ENCODE data around the gene EMD. TPM values are rescaled to one million over a fixed set of nuclear protein-coding genes. Genes with fewer than 3 reads are reported as not detected.

Gene EMD
- total and polyA plus RNA-seq, 2 of the 13 experiments (the other 11 are each of a cell fraction or from before 2014, with no cell fraction given): 14.5 to 14.9 TPM

GRCh38 chrX:154374313-154375155, 4.6 kb upstream of the EMD start, which contains the start of gene FLNA (continued):
- TF ChIP-seq PHF8 (CRISPR knock-in tag; IDR thresholded peaks at IDR 0.05): 0 out of 2 replicates have a peak, but pooled peaks have one; percentile 20
- TF ChIP-seq, protein P1, sequence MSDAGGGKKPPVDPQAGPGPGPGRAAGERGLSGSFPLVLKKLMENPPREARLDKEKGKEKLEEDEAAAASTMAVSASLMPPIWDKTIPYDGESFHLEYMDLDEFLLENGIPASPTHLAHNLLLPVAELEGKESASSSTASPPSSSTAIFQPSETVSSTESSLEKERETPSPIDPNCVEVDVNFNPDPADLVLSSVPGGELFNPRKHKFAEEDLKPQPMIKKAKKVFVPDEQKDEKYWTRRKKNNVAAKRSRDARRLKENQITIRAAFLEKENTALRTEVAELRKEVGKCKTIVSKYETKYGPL (CRISPR knock-in tag; IDR thresholded peaks at IDR 0.05): no peak
- TF ChIP-seq, protein P2, sequence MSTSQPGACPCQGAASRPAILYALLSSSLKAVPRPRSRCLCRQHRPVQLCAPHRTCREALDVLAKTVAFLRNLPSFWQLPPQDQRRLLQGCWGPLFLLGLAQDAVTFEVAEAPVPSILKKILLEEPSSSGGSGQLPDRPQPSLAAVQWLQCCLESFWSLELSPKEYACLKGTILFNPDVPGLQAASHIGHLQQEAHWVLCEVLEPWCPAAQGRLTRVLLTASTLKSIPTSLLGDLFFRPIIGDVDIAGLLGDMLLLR (CRISPR knock-in tag; IDR thresholded peaks at IDR 0.05): no peak
- TF ChIP-seq YEATS2 (CRISPR knock-in tag; IDR thresholded peaks at IDR 0.05; ENCODE audit: borderline replicate concordance): no peak
- TF ChIP-seq, protein P3, sequence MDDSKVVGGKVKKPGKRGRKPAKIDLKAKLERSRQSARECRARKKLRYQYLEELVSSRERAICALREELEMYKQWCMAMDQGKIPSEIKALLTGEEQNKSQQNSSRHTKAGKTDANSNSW (CRISPR knock-in tag; IDR thresholded peaks at IDR 0.05; ENCODE audit: borderline replicate concordance): no peak
- no peak for TF ChIP-seq ZSCAN25 (CRISPR knock-in tag; IDR thresholded peaks at IDR 0.05)
- no peak for TF ChIP-seq SCMH1 (CRISPR knock-in tag; IDR thresholded peaks at IDR 0.05; ENCODE audit: borderline replicate concordance)
- no peak for TF ChIP-seq ZNF891 (CRISPR knock-in tag; IDR thresholded peaks at IDR 0.05)
- no peak for TF ChIP-seq ZBTB38 (CRISPR knock-in tag; IDR thresholded peaks at IDR 0.05)
- peak; percentile 68 for TF ChIP-seq CTCF (CRISPR knock-in tag; IDR thresholded peaks at IDR 0.05)
- TF ChIP-seq JUNB (CRISPR knock-in tag; IDR thresholded peaks at IDR 0.05; ENCODE audit: borderline replicate concordance): no peak
- TF ChIP-seq SIX1 (CRISPR knock-in tag; IDR thresholded peaks at IDR 0.05; ENCODE audit: borderline replicate concordance): no peak
- TF ChIP-seq ZNF546 (CRISPR knock-in tag; conservative IDR thresholded peaks at IDR 0.05): no peak
- no peak for TF ChIP-seq ETV6 (CRISPR knock-in tag; conservative IDR thresholded peaks at IDR 0.05)
- TF ChIP-seq NCOA5 (CRISPR knock-in tag; IDR thresholded peaks at IDR 0.05): no peak
- no peak for TF ChIP-seq ZFP90 (CRISPR knock-in tag; IDR thresholded peaks at IDR 0.05; ENCODE audit: borderline replicate concordance)
- TF ChIP-seq POLR2AphosphoS2 (IDR thresholded peaks at IDR 0.05; ENCODE audit: low read depth, low read length): no peak
- TF ChIP-seq NKX3-1 (CRISPR knock-in tag; IDR thresholded peaks at IDR 0.05): no peak
- TF ChIP-seq FOXA3 (CRISPR knock-in tag; IDR thresholded peaks at IDR 0.05): no peak
- no peak for TF ChIP-seq ELF3 (CRISPR knock-in tag; IDR thresholded peaks at IDR 0.05)
- peak; percentile 79 for TF ChIP-seq TFDP2 (CRISPR knock-in tag; IDR thresholded peaks at IDR 0.05)
- TF ChIP-seq ARNT2 (CRISPR knock-in tag; IDR thresholded peaks at IDR 0.05; ENCODE audit: low read depth): peak; percentile 32; the same call in 1 of the 2 replicates
- no peak for TF ChIP-seq KDM5A (IDR thresholded peaks at IDR 0.05; ENCODE audit: borderline replicate concordance, low read length)
- TF ChIP-seq E2F2 (CRISPR knock-in tag; IDR thresholded peaks at IDR 0.05; ENCODE audit: borderline replicate concordance): no peak
- no peak for TF ChIP-seq ZNF17 (CRISPR knock-in tag; IDR thresholded peaks at IDR 0.05)
- no peak for TF ChIP-seq TAF1 (CRISPR knock-in tag; IDR thresholded peaks at IDR 0.05)
